ENCODE data around the gene TGFBR2. TPM values are rescaled to one million over a fixed set of nuclear protein-coding genes. Genes with fewer than 3 reads are reported as not detected.

The TGFBR2 gene
- total RNA-seq, 2 donors from 2014 or later = 58.4 to 74.5 TPM

- H3K27me3 Mint-ChIP-seq = no peaks in the 10 kb centered on the region
- DNase-seq (no peak), ATAC-seq (no peak)
- peak overlapping the region; percentile 76 for H3K4me3 Mint-ChIP-seq
- no peaks in the 10 kb centered on the region for H3K9me3 ChIP-seq (ENCODE audit: control insufficient read depth, low read length, poor library complexity, severe bottlenecking)
- peak overlapping the region; percentile 92 for H3K27ac Mint-ChIP-seq
- peaks cover 68% of the 10 kb centered on the region for H3K4me1 Mint-ChIP-seq
- peaks cover 6% of the 10 kb centered on the region for H3K36me3 Mint-ChIP-seq (ENCODE audit: low read depth)
Observed at GRCh38 chr3:30628205-30628900, 22.0 kb downstream of the TGFBR2 start.

- H3K4me1 Mint-ChIP-seq = peaks cover 62% of the 10 kb centered on the region
- ATAC-seq = peak; percentile 40
- H3K27ac Mint-ChIP-seq = peak overlapping the region; percentile 92
- H3K36me3 Mint-ChIP-seq (ENCODE audit: low read depth) = peaks cover 6% of the 10 kb centered on the region
- DNase-seq = no peak
- H3K27me3 Mint-ChIP-seq = no peaks in the 10 kb centered on the region
- no peaks in the 10 kb centered on the region for H3K9me3 ChIP-seq (ENCODE audit: control insufficient read depth, low read length, poor library complexity, severe bottlenecking)
- peak overlapping the region; percentile 76 for H3K4me3 Mint-ChIP-seq
Observed at GRCh38 chr3:30628901-30629590, 22.6 kb downstream of the TGFBR2 start.

- ATAC-seq = no peak
- Mint-ChIP-seq H3K36me3 (ENCODE audit: low read depth) (peaks cover 6% of the 10 kb centered on the region), H3K4me3 (peak overlapping the region; percentile 76), H3K27me3 (no peaks in the 10 kb centered on the region), H3K4me1 (peaks cover 64% of the 10 kb centered on the region), H3K27ac (peak overlapping the region; percentile 92)
- DNase-seq = no peak
- H3K9me3 ChIP-seq (ENCODE audit: control insufficient read depth, low read length, poor library complexity, severe bottlenecking) = no peaks in the 10 kb centered on the region
Observed at GRCh38 chr3:30629746-30630145, 23.3 kb downstream of the TGFBR2 start.

GRCh38 chr3:30630238-30631030 lies 24.0 kb downstream of the TGFBR2 start:
- no peak for ATAC-seq
- H3K9me3 ChIP-seq (ENCODE audit: control insufficient read depth, low read length, poor library complexity, severe bottlenecking) = no peaks in the 10 kb centered on the region
- peaks cover 6% of the 10 kb centered on the region for H3K36me3 Mint-ChIP-seq (ENCODE audit: low read depth)
- H3K4me1 Mint-ChIP-seq = peaks cover 67% of the 10 kb centered on the region
- H3K27ac Mint-ChIP-seq = peak overlapping the region; percentile 92
- no peak for DNase-seq
- H3K4me3 Mint-ChIP-seq = peak overlapping the region; percentile 76
- no peaks in the 10 kb centered on the region for H3K27me3 Mint-ChIP-seq

- peaks cover 65% of the 10 kb centered on the region for H3K4me1 Mint-ChIP-seq
- ATAC-seq = peak; percentile 88
- DNase-seq = peak in 1 of 3 donors; percentile 23
- no peaks in the 10 kb centered on the region for H3K9me3 ChIP-seq (ENCODE audit: control insufficient read depth, low read length, poor library complexity, severe bottlenecking)
- peak overlapping the region; percentile 78 for H3K4me3 Mint-ChIP-seq
- peak overlapping the region; percentile 92 for H3K27ac Mint-ChIP-seq
- peaks cover 6% of the 10 kb centered on the region for H3K36me3 Mint-ChIP-seq (ENCODE audit: low read depth)
- H3K27me3 Mint-ChIP-seq = no peaks in the 10 kb centered on the region
Observed at GRCh38 chr3:30631243-30631904, 25.0 kb downstream of the TGFBR2 start.

- H3K27me3 Mint-ChIP-seq = no peaks in the 10 kb centered on the region
- ATAC-seq (no peak), DNase-seq (no peak)
- H3K36me3 Mint-ChIP-seq (ENCODE audit: low read depth) = peaks cover 6% of the 10 kb centered on the region
- H3K9me3 ChIP-seq (ENCODE audit: control insufficient read depth, low read length, poor library complexity, severe bottlenecking) = no peaks in the 10 kb centered on the region
- H3K27ac Mint-ChIP-seq = peak overlapping the region; percentile 92
- peak overlapping the region; percentile 78 for H3K4me3 Mint-ChIP-seq
- H3K4me1 Mint-ChIP-seq = peaks cover 65% of the 10 kb centered on the region
Observed at GRCh38 chr3:30632065-30632464, 25.7 kb downstream of the TGFBR2 start.

GRCh38 chr3:30632521-30632920 lies 26.1 kb downstream of the TGFBR2 start:
- H3K27ac Mint-ChIP-seq = peak overlapping the region; percentile 92
- H3K36me3 Mint-ChIP-seq (ENCODE audit: low read depth) = peaks cover 6% of the 10 kb centered on the region
- no peaks in the 10 kb centered on the region for H3K9me3 ChIP-seq (ENCODE audit: control insufficient read depth, low read length, poor library complexity, severe bottlenecking)
- peak overlapping the region; percentile 60 for H3K4me3 Mint-ChIP-seq
- no peaks in the 10 kb centered on the region for H3K27me3 Mint-ChIP-seq
- H3K4me1 Mint-ChIP-seq = peaks cover 70% of the 10 kb centered on the region
- no peak for ATAC-seq
- DNase-seq = no peak

GRCh38 chr3:30633718-30634117 lies 27.3 kb downstream of the TGFBR2 start:
- Mint-ChIP-seq H3K27ac (peak overlapping the region; percentile 92), H3K36me3 (ENCODE audit: low read depth) (peaks cover 6% of the 10 kb centered on the region), H3K27me3 (no peaks in the 10 kb centered on the region), H3K4me1 (peaks cover 74% of the 10 kb centered on the region), H3K4me3 (no peak overlapping the region)
- H3K9me3 ChIP-seq (ENCODE audit: control insufficient read depth, low read length, poor library complexity, severe bottlenecking) = no peaks in the 10 kb centered on the region
- no peak for ATAC-seq
- DNase-seq = no peak

GRCh38 chr3:30634761-30635735 lies 28.6 kb downstream of the TGFBR2 start:
- Mint-ChIP-seq H3K27ac (peak overlapping the region; percentile 92), H3K4me1 (peaks cover 71% of the 10 kb centered on the region), H3K4me3 (peak overlapping the region; percentile 83), H3K36me3 (ENCODE audit: low read depth) (peaks cover 4% of the 10 kb centered on the region), H3K27me3 (no peaks in the 10 kb centered on the region)
- ATAC-seq = no peak
- no peak for DNase-seq
- H3K9me3 ChIP-seq (ENCODE audit: control insufficient read depth, low read length, poor library complexity, severe bottlenecking) = no peaks in the 10 kb centered on the region

GRCh38 chr3:30637310-30638219 lies 31.2 kb downstream of the TGFBR2 start:
- no peaks in the 10 kb centered on the region for H3K27me3 Mint-ChIP-seq
- no peak for DNase-seq
- ATAC-seq = no peak
- H3K4me1 Mint-ChIP-seq = peaks cover 69% of the 10 kb centered on the region
- peak overlapping the region; percentile 78 for H3K4me3 Mint-ChIP-seq
- peaks cover 4% of the 10 kb centered on the region for H3K36me3 Mint-ChIP-seq (ENCODE audit: low read depth)
- H3K27ac Mint-ChIP-seq = peak overlapping the region; percentile 92
- H3K9me3 ChIP-seq (ENCODE audit: control insufficient read depth, low read length, poor library complexity, severe bottlenecking) = no peaks in the 10 kb centered on the region

- ATAC-seq (no peak), DNase-seq (no peak)
- H3K9me3 ChIP-seq (ENCODE audit: control insufficient read depth, low read length, poor library complexity, severe bottlenecking) = no peaks in the 10 kb centered on the region
- H3K36me3 Mint-ChIP-seq (ENCODE audit: low read depth) = no peaks in the 10 kb centered on the region
- H3K27ac Mint-ChIP-seq = peak overlapping the region; percentile 92
- H3K4me3 Mint-ChIP-seq = peak overlapping the region; percentile 78
- peaks cover 68% of the 10 kb centered on the region for H3K4me1 Mint-ChIP-seq
- no peaks in the 10 kb centered on the region for H3K27me3 Mint-ChIP-seq
Observed at GRCh38 chr3:30638685-30639412, 32.4 kb downstream of the TGFBR2 start.

All from T-helper 17 cell (primary cell).